HG02970 (cell line): ENCODE results near the gene FFAR1.
A peak's percentile ranks its signal among the peaks of the same experiment; 100 is the strongest.

Experiments used
- ATAC-seq: cut with Tn5 transposase; IDR thresholded peaks from one replicate; pipeline ENCODE4 v1.9.1; 2021; ENCODE audit warnings: mild to moderate bottlenecking, moderate library complexity, moderate number of reproducible peaks; ENCODE audit not compliant: unreplicated experiment, low FRiP score

The FFAR1 gene

DNA sequence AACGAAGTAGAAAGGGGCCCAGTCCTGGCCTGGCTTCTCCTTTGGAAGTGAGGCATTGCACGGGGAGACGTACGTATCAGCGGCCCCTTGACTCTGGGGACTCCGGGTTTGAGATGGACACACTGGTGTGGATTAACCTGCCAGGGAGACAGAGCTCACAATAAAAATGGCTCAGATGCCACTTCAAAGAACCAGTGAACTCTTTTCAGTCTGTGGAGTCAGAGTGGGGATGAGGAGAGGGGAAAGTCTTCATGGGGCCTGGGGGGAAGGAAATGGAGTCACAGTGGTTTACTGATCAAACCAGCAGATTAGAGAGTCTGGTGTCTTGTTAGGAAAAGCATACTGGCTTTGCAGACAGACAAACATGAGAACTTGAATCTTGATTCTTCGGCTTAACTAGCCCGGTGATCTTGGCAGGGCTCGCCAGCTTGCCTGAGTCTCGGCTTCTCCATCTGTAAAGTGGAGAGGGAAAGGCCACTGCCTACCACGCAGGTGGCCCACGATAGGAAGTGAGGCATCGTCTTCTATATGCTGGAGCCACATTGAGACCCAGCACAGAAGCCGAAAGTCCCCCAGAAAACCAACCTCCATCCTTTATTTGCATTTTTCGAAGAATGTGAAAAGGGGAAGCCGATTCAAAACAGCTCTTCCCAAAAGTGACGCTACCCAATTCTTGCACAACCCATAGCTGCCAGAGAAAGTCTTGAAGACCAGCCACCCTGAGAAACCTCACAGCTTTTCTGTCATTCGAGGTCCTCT lies at the start of gene FFAR1:
Gene FFAR1, plus strand, starts transcription at position 732 of the 759 bp plus-strand sequence. CDS start 3,650 bp downstream, outside the sequence.
- peak; percentile 54 for ATAC-seq

GRCh38 chr19:35297922-35298321 lies 49.8 kb upstream of the FFAR1 start:
- no peak for ATAC-seq

DNA sequence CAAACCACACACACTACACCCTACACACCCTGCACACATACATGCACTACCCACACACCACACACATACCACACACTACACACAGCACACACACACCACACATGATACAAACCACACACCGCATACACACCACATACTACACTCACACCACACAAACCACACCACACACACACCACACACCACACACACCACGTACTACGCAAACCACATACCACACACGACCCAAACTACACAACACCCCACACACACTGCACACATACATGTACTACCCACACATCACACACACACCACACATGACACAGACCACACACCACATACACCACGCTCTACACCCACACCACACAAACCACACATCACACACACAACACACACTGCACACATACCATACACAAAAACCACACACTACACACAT lies 49.1 kb upstream of the FFAR1 start:
- ATAC-seq = no peak

DNA sequence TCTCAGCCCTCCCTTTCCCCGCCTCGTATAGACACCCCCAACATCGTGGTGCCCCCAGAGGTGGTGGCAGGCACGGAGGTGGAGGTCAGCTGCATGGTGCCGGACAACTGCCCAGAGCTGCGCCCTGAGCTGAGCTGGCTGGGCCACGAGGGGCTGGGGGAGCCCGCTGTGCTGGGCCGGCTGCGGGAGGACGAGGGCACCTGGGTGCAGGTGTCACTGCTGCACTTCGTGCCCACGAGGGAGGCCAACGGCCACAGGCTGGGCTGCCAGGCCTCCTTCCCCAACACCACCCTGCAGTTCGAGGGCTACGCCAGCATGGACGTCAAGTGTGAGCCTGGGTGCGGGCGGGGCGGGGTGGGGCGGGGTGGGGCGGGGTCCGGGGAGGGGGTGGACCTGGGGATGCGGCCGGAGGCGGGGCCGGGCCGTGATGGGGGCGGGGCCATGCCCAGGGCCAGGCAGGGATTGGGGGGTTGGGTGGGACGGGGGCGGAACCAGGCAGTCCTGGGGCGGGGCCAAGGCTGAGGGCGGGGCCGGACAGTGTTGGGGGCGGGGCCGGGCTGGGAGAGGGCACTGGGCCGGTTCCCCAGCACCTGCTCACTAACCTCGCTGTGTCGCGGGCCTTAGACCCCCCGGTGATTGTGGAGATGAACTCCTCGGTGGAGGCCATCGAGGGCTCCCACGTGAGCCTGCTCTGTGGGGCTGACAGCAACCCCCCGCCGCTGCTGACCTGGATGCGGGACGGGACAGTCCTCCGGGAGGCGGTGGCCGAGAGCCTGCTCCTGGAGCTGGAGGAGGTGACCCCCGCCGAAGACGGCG lies 48.0 kb upstream of the FFAR1 start:
- ATAC-seq = no peak

DNA sequence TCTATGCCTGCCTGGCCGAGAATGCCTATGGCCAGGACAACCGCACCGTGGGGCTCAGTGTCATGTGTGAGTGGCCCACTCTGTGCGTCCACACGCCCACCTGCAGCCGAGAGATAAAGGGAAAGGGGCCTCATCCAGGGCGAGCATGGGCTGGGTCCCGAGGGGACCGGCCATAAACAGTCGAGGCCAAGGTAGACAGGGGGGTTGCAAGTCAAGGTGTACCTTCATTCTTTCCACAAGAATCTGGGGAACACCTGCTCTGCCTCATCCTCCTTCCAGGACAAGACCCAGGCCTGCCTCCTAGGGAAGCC lies 47.4 kb upstream of the FFAR1 start:
- ATAC-seq = no peak

- no peak for ATAC-seq
Measured at GRCh38 chr19:35301961-35302360, 45.7 kb upstream of the FFAR1 start.

GRCh38 chr19:35302446-35302845 lies 45.3 kb upstream of the FFAR1 start:
- ATAC-seq = no peak

GRCh38 chr19:35303357-35303915 lies 44.3 kb upstream of the FFAR1 start:
- ATAC-seq = no peak

- ATAC-seq = no peak
Measured at GRCh38 chr19:35304036-35304435, 43.7 kb upstream of the FFAR1 start.

DNA sequence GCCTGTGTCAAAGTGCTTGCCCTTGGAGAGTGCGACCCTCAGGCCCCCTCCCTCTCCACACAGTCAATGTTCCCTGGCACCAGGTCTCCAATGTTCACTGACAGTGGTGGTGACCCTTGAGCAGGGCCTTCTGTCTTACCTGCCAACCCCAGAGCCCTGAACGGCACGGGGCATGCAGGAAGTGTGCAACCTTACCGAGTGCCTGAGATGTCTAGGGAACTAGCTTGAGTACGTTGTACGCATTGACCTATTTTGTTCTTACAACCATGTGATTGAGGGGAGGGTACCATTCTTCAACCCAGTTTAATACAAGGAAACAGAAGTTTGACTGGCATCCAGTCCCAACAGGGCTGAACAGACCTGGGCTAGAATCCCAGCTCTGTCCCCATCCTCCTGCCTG lies 42.5 kb upstream of the FFAR1 start:
- ATAC-seq = no peak

GRCh38 chr19:35306473-35307246 lies 41.0 kb upstream of the FFAR1 start:
- ATAC-seq = no peak

- no peak for ATAC-seq
Measured at GRCh38 chr19:35307931-35308330, 39.8 kb upstream of the FFAR1 start.

DNA sequence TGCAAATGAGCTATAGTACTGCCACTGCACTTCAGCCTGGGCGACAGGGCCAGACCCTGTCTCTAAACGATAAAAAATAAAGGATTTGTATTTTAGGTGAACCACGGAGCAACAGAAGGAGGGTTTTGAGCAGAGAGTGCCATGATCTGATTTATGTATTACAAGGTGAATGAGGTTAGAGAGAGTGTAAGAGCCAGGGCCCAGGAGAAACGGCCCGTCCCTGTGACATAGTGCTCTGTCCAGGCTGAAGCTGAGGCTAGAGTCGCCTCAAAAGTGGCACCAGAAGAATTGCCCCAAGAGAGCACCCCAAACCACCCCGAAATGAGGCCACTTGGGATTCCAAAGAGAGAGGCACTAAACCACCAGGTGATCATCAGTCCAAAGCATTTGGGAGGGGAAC lies 38.8 kb upstream of the FFAR1 start:
- no peak for ATAC-seq

- no peak for ATAC-seq
Measured at GRCh38 chr19:35309481-35310279, 38.0 kb upstream of the FFAR1 start.

DNA sequence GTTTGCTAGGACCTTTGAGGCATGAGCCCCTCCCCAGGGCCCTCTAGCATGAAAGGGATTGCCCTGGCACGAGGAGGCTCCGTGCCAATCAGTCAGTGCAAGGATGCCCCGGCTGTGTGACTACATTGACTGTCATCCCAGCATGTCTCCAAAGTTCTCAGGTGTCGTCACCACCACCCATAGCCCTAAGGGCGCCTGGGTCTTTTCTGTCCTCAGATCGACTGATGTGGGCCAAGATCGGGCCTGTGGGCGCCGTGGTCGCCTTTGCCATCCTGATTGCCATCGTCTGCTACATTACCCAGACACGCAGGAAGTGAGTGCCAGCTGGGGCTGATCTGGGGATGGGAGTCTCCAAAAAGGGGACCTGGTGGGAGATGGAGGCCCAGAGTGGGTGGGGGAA lies 37.4 kb upstream of the FFAR1 start:
- no peak for ATAC-seq

DNA sequence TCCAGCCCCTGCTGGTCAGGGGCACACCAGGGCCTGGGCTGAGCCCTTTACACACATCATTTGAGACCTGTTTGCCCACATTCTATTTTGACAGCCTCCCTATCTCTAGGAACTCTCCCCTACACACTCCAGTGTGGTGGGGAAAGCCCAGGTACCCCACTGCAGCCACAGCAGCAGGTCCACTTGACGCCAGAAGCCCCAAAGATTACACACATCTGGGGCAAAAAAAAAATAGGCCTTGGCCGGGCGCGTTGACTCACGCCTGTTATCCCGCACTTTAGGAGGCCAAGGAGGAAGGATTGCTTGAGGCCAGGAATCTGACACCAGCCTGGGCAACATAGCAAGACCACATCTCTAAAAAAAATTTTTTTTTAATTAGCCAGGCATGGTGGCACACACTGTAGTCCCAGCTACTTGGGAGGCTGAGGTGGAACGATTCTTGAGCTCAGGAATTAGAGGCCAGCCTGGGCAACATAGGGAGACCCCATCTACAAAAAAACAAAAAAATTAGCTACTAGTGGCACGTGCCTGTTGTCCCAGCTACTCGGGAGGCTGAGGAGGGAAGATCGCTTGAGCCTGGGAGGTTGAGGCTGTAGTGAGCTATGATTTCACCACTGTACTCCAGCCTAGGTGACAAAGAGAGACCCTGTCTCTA lies 36.8 kb upstream of the FFAR1 start:
- no peak for ATAC-seq

- no peak for ATAC-seq
Measured at GRCh38 chr19:35311901-35312665, 35.6 kb upstream of the FFAR1 start.

DNA sequence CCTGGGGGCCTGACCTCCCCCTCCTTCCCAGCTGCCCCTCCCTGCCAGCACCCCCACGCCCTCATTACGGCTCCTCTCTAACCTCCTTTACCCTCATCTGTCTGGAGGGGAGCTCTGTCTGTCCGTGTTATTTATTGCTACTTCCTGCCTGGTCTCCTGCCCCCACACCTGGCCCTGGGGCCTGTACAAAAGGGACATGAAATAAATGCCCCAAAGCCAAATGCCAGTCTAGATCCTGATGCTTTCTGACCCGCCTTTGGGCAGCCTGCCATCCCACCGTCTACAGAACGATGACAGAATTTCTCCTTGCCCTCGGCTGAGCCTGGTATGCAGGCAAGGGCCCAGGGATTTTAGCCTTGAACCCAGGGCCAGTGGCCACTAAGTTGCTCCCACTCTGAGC lies 34.1 kb upstream of the FFAR1 start:
- no peak for ATAC-seq

DNA sequence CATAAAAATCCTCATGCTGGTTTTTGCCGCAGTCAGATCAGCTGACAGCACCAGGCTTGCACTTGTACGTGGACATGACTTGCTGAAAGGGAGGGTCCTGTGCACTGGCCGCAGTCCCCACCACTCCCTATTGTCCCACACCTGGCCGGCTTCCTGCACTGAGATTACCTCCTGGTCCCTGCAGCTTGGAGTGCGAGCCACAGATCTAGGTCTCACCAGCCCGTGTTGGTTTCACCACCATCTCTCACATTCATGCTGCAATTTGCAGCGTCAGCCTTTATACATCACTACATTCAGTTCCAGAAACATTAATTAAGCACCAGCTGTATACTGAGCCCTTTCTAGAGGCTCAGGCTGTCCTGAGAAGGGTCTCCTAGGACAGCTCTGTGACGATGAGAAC lies 33.7 kb upstream of the FFAR1 start:
- no peak for ATAC-seq
